Neural cell (in vitro differentiated cells): Measurements from ENCODE around the gene PTPRD. TPM values are rescaled to one million over a fixed set of nuclear protein-coding genes. Genes with fewer than 3 reads are reported as not detected.

ENCODE experiments used
- H2AFZ ChIP-seq: fragments of 200-600, 300-800 bp; sonication (generic), shearing (Covaris generic); 2 replicates; pipeline ENCODE4 v1.6.0; 2014; ENCODE audit warnings: low read depth, mild to moderate bottlenecking, antibody characterized with exemption, low read length, moderate library complexity
- H3F3A ChIP-seq: fragments of 200-600 bp; shearing (Covaris generic); 2 replicates; pipeline ENCODE4 v1.6.1; 2016; ENCODE audit warnings: mild to moderate bottlenecking, moderate library complexity, mixed read lengths, antibody characterized with exemption, low read length; ENCODE audit not compliant: insufficient read depth, poor library complexity, severe bottlenecking
- H3K27ac ChIP-seq: fragments of 200-600, 300-800 bp; sonication (generic), shearing (Covaris generic); 2 replicates; pipeline ENCODE4 v1.5.1; 2014; ENCODE audit warnings: mild to moderate bottlenecking, low read length, moderate library complexity
- H3K27me3 ChIP-seq: fragments of 300-800, 200-600 bp; sonication (generic), shearing (Covaris generic); 2 replicates; pipeline ENCODE4 v1.6.0; 2014; ENCODE audit warnings: mild to moderate bottlenecking, low read depth, low read length, moderate library complexity; ENCODE audit not compliant: insufficient read depth
- H3K36me3 ChIP-seq: fragments of 300-800, 200-600 bp; sonication (generic), shearing (Covaris generic); 2 replicates; pipeline ENCODE4 v1.5.1; 2014; ENCODE audit warnings: mild to moderate bottlenecking, antibody characterized with exemption, low read length, moderate library complexity; ENCODE audit not compliant: insufficient read depth
- H3K4me2 ChIP-seq: fragments of 300-800, 200-600 bp; sonication (generic), shearing (Covaris generic); 2 replicates; pipeline ENCODE4 v1.6.0; 2014; ENCODE audit warnings: mild to moderate bottlenecking, low read length
- H3K4me3 ChIP-seq: fragments of 300-800, 200-600 bp; sonication (generic), shearing (Covaris generic); 2 replicates; pipeline ENCODE4 v1.5.1; 2014; ENCODE audit warnings: mild to moderate bottlenecking, low read length, moderate library complexity
- H3K79me2 ChIP-seq: fragments of 200-600 bp; shearing (Covaris generic); replicated peaks from 2 replicates; pipeline ENCODE4 v1.6.0; 2014; ENCODE audit warnings: mild to moderate bottlenecking, low read length, moderate library complexity; ENCODE audit not compliant: insufficient read depth
- H3K9ac ChIP-seq: fragments of 300-800, 200-600 bp; sonication (generic), shearing (Covaris generic); 2 replicates; pipeline ENCODE4 v1.6.1; 2016; ENCODE audit warnings: mild to moderate bottlenecking, low read length, mixed read lengths
- H3K9me2 ChIP-seq: fragments of 200-600 bp; shearing (Covaris generic); 2 replicates; pipeline ENCODE4 v1.6.1; 2016; ENCODE audit warnings: mild to moderate bottlenecking, low read length, mixed read lengths; ENCODE audit not compliant: insufficient read depth
- H3K9me3 ChIP-seq: fragments of 200-600, 300-800 bp; sonication (generic), shearing (Covaris generic); 2 replicates; pipeline ENCODE4 v1.6.1; 2016; ENCODE audit warnings: mild to moderate bottlenecking, mixed run types, low read length, moderate library complexity, mixed read lengths
- H4K20me1 ChIP-seq: fragments of 200-600 bp; shearing (Covaris generic); 2 replicates; pipeline ENCODE4 v1.6.1; 2016; ENCODE audit warnings: mild to moderate bottlenecking, mixed run types; ENCODE audit not compliant: insufficient read depth
- CTCF ChIP-seq: fragments of 450-650 bp; IDR thresholded peaks from 2 replicates; pipeline ENCODE4 v1.5.1; 2014; ENCODE audit warnings: antibody characterized with exemption, mild to moderate bottlenecking, moderate library complexity; ENCODE audit not compliant: poor library complexity, severe bottlenecking
- EP300 ChIP-seq: fragments of 450-650 bp; conservative IDR thresholded peaks from 2 replicates; pipeline ENCODE4 v1.6.1; 2014; ENCODE audit warnings: antibody characterized with exemption, mild to moderate bottlenecking, moderate library complexity; ENCODE audit not compliant: poor library complexity, severe bottlenecking
- EZH2 ChIP-seq: fragments of 200-600, 300-800 bp; shearing (Covaris generic), sonication (generic); IDR thresholded peaks from 2 replicates; pipeline ENCODE4 v1.6.1; 2014; ENCODE audit warnings: antibody characterized with exemption, low read length, borderline replicate concordance, mild to moderate bottlenecking; ENCODE audit not compliant: insufficient read depth, poor library complexity, severe bottlenecking
- MXI1 ChIP-seq: fragments of 450-650 bp; conservative IDR thresholded peaks from 2 replicates; pipeline ENCODE4 v1.6.1; 2014; ENCODE audit warnings: antibody characterized with exemption, mild to moderate bottlenecking; ENCODE audit not compliant: poor library complexity, severe bottlenecking
- POLR2AphosphoS5 ChIP-seq: IDR thresholded peaks from 2 replicates; pipeline ENCODE4 v1.6.1; 2012
- RAD21 ChIP-seq: fragments of 450-650 bp; conservative IDR thresholded peaks from 2 replicates; pipeline ENCODE4 v1.6.1; 2014; ENCODE audit warnings: antibody characterized with exemption, mild to moderate bottlenecking, moderate library complexity
- REST ChIP-seq: IDR thresholded peaks from 2 replicates; pipeline ENCODE4 v1.6.1; 2012; ENCODE audit warnings: borderline replicate concordance
- SMC3 ChIP-seq: fragments of 450-650 bp; conservative IDR thresholded peaks from 2 replicates; pipeline ENCODE4 v1.6.1; 2014; ENCODE audit warnings: antibody characterized with exemption, mild to moderate bottlenecking, moderate library complexity; ENCODE audit not compliant: poor library complexity
- TAF1 ChIP-seq: IDR thresholded peaks from 2 replicates; pipeline ENCODE4 v1.6.1; 2012; ENCODE audit warnings: low read depth
- polyA plus RNA-seq: library from polyadenylated mRNA; depleted of rRNA; stranded (reverse); fragments of >200 nt; gene quantifications from 2 replicates; pipeline ENCODE4 v1.2.3, GENCODE V29; 2014

Gene PTPRD
- polyA plus RNA-seq, 1 donor from 2014 or later = 143 TPM

GRCh38 chr9:8817335-8817734, 1795.5 kb downstream of the PTPRD start:
- H3F3A ChIP-seq = no peaks in the 10 kb centered on the region
- no peak overlapping the region for H3K4me2 ChIP-seq
- peaks cover 50% of the 10 kb centered on the region for H3K79me2 ChIP-seq
- H3K27ac ChIP-seq = peak overlapping the region; percentile 84
- H3K9me2 ChIP-seq = no peaks in the 10 kb centered on the region
- no peak overlapping the region for H3K4me3 ChIP-seq
- no peak overlapping the region for H2AFZ ChIP-seq
- no peaks in the 10 kb centered on the region for H3K36me3 ChIP-seq
- no peak overlapping the region for H3K9ac ChIP-seq
- no peaks in the 10 kb centered on the region for H3K27me3 ChIP-seq
- H4K20me1 ChIP-seq = no peaks in the 10 kb centered on the region
- H3K9me3 ChIP-seq = no peaks in the 10 kb centered on the region
- no peak for TF ChIP-seq RAD21
- no peak for TF ChIP-seq SMC3
- no peak for TF ChIP-seq POLR2AphosphoS5
- TF ChIP-seq EZH2 = no peak
- no peak for TF ChIP-seq REST
- no peak for TF ChIP-seq MXI1
- no peak for TF ChIP-seq EP300
- TF ChIP-seq CTCF = no peak

- Histone ChIP-seq H3K4me3 (peak overlapping the region; percentile 57), H3K9ac (peak overlapping the region; percentile 63), H3K9me2 (no peaks in the 10 kb centered on the region), H3K27ac (peak overlapping the region; percentile 84), H3K4me2 (peak overlapping the region; percentile 62), H3K36me3 (no peaks in the 10 kb centered on the region), H3K79me2 (peaks cover 58% of the 10 kb centered on the region), H4K20me1 (no peaks in the 10 kb centered on the region), H3K9me3 (no peaks in the 10 kb centered on the region), H3K27me3 (no peaks in the 10 kb centered on the region), H3F3A (no peaks in the 10 kb centered on the region), H2AFZ (no peak overlapping the region)
- TF ChIP-seq REST = peak; percentile 81
- TF ChIP-seq MXI1 = peak; percentile 46
- peak; percentile 37 for TF ChIP-seq EP300
- peak; percentile 58 for TF ChIP-seq POLR2AphosphoS5
- TF ChIP-seq CTCF = no peak
- no peak for TF ChIP-seq TAF1
- no peak for TF ChIP-seq EZH2
- TF ChIP-seq SMC3 = peak; percentile 26
- peak; percentile 14 for TF ChIP-seq RAD21
Observed at GRCh38 chr9:8816361-8816760, 1796.4 kb downstream of the PTPRD start.
